ENCODE data around the gene PDE6A.
"Not testable (repeated sequence)": the region's sequence is repeated elsewhere in the genome, so short reads cannot be mapped to it uniquely, and the experiment has no call there.

Gene PDE6A

GRCh38 chr5:149892594-149892993 lies 52.0 kb downstream of the PDE6A start:
- no peak for DNase-seq

GRCh38 chr5:149888280-149888679 lies 56.3 kb downstream of the PDE6A start:
- no peak for DNase-seq

GRCh38 chr5:149887622-149888183 lies 56.9 kb downstream of the PDE6A start:
- DNase-seq = no peak

GRCh38 chr5:149886692-149887470 lies 57.7 kb downstream of the PDE6A start:
- DNase-seq = no peak

GRCh38 chr5:149886060-149886459 lies 58.5 kb downstream of the PDE6A start:
- DNase-seq = no peak

- no peak for DNase-seq
Observed at GRCh38 chr5:149885513-149885912, 59.1 kb downstream of the PDE6A start.

- no peak for DNase-seq
Observed at GRCh38 chr5:149883550-149883949, 61.0 kb downstream of the PDE6A start.

GRCh38 chr5:149882633-149883032 lies 62.0 kb downstream of the PDE6A start:
- not testable (repeated sequence) for DNase-seq

- no peak for DNase-seq
Observed at GRCh38 chr5:149881874-149882273, 62.7 kb downstream of the PDE6A start.

- no peak for DNase-seq
Observed at GRCh38 chr5:149881069-149881622, 63.4 kb downstream of the PDE6A start.

GRCh38 chr5:149879593-149879992 lies 65.0 kb downstream of the PDE6A start:
- DNase-seq = not testable (repeated sequence)

- no peak for DNase-seq
Observed at GRCh38 chr5:149878371-149878770, 66.2 kb downstream of the PDE6A start.

GRCh38 chr5:149873896-149874295 lies 70.7 kb downstream of the PDE6A start:
- no peak for DNase-seq

GRCh38 chr5:149872351-149873040 lies 72.1 kb downstream of the PDE6A start:
- DNase-seq = no peak

- no peak for DNase-seq
Observed at GRCh38 chr5:149871471-149871870, 73.1 kb downstream of the PDE6A start.

- DNase-seq = no peak
Observed at GRCh38 chr5:149870697-149871096, 73.9 kb downstream of the PDE6A start.

- DNase-seq = no peak
Observed at GRCh38 chr5:149870232-149870631, 74.4 kb downstream of the PDE6A start.

GRCh38 chr5:149869411-149869821 lies 75.2 kb downstream of the PDE6A start:
- no peak for DNase-seq

GRCh38 chr5:149865746-149866145 lies 78.8 kb downstream of the PDE6A start:
- DNase-seq = no peak

- DNase-seq = no peak
Observed at GRCh38 chr5:149863830-149864229, 80.8 kb downstream of the PDE6A start.

GRCh38 chr5:149863176-149863575 lies 81.4 kb downstream of the PDE6A start:
- no peak for DNase-seq

GRCh38 chr5:149860801-149861322 lies 83.7 kb downstream of the PDE6A start:
- no peak for DNase-seq

- no peak for DNase-seq
Observed at GRCh38 chr5:149859746-149860145, 84.8 kb downstream of the PDE6A start.

Measured in CD4-positive, alpha-beta T cell treated with Interleukin-17A for 4 hours (primary cell).